ENCODE data around the gene RFX5. TPM values are rescaled to one million over a fixed set of nuclear protein-coding genes. Genes with fewer than 3 reads are reported as not detected.

Gene RFX5
- total RNA-seq, 1 experiment from 2014 or later, result 72.7 TPM

DNA sequence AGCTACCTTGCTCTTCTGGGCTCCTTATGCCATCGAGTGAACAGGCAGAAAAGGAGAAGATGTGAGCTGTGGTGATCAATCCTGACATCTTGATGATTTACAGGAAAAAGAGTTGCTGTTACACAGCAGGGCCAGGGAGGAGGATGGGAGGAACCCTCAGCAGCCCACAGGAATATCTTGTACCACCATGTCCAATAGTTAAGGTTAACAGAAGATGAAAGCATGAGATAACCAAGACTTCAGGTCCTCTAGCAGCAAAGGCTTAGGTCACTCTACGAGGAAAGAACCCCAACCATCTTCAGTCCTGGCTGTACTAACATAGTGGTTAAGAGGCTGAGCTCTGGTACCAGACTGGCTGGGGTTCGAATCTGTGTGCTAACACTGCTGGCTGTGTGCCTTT is 37.5 kb upstream of the RFX5 start:
- TF ChIP-seq, protein P1, sequence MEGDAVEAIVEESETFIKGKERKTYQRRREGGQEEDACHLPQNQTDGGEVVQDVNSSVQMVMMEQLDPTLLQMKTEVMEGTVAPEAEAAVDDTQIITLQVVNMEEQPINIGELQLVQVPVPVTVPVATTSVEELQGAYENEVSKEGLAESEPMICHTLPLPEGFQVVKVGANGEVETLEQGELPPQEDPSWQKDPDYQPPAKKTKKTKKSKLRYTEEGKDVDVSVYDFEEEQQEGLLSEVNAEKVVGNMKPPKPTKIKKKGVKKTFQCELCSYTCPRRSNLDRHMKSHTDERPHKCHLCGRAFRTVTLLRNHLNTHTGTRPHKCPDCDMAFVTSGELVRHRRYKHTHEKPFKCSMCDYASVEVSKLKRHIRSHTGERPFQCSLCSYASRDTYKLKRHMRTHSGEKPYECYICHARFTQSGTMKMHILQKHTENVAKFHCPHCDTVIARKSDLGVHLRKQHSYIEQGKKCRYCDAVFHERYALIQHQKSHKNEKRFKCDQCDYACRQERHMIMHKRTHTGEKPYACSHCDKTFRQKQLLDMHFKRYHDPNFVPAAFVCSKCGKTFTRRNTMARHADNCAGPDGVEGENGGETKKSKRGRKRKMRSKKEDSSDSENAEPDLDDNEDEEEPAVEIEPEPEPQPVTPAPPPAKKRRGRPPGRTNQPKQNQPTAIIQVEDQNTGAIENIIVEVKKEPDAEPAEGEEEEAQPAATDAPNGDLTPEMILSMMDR (conservative IDR thresholded peaks at IDR 0.05), result no peak
- no peak overlapping the region for H2BK5ac ChIP-seq (ENCODE audit: insufficient read length, low read length)
- no peak overlapping the region for H3K56ac ChIP-seq (ENCODE audit: insufficient read length, low read depth, low read length)
- no peak overlapping the region for H4K8ac ChIP-seq (replicated peaks; ENCODE audit: insufficient read length, low read depth, low read length)
- H3K27me3 ChIP-seq (ENCODE audit: insufficient read depth, low read length), result no peaks in the 10 kb centered on the region
- no peaks in the 10 kb centered on the region for H3K9me3 ChIP-seq (ENCODE audit: control insufficient read depth, low read depth, low read length)
- H3K4me1 ChIP-seq (ENCODE audit: insufficient read depth, low read length), result no peaks in the 10 kb centered on the region
- no peak overlapping the region for H3T11ph ChIP-seq (ENCODE audit: low read length)
- H4K5ac ChIP-seq (ENCODE audit: insufficient read length, low read depth, low read length), result no peak overlapping the region
- no peak overlapping the region for H2BK12ac ChIP-seq (ENCODE audit: insufficient read length, low read depth, low read length)
- H3K4me1 Mint-ChIP-seq, result no peaks in the 10 kb centered on the region
- no peaks in the 10 kb centered on the region for H4K20me1 ChIP-seq (ENCODE audit: control insufficient read depth, insufficient read depth, insufficient read length)
- H3K4me2 ChIP-seq (ENCODE audit: insufficient read depth, insufficient read length, low read length), result no peak overlapping the region
- H3K27ac ChIP-seq (ENCODE audit: insufficient read length, low read depth, low read length), result no peak overlapping the region
- DNase-seq, result no peak
- H3K79me1 ChIP-seq (ENCODE audit: insufficient read depth, low read depth, low read length, poor library complexity, severe bottlenecking), result no peaks in the 10 kb centered on the region
- H3K36me3 Mint-ChIP-seq (ENCODE audit: insufficient read depth in 1 of 3, low read depth in 3 of 3), result peaks cover 0 to 2% (median 0%) of the 10 kb centered on the region in 3 experiments; a peak in 1 of 7 replicates
- H3K23me2 ChIP-seq (ENCODE audit: insufficient read length, low read depth, low read length, poor library complexity, severe bottlenecking), result no peaks in the 10 kb centered on the region
- H3K79me2 ChIP-seq (ENCODE audit: insufficient read depth, low read length), result no peaks in the 10 kb centered on the region
- no peak overlapping the region for H3K14ac ChIP-seq (ENCODE audit: insufficient read depth, low read length)
- no peak overlapping the region for H3K27ac Mint-ChIP-seq
- no peak overlapping the region for H3K18ac ChIP-seq (ENCODE audit: insufficient read length, low read depth, low read length)
- no peak overlapping the region for H3K9ac ChIP-seq (ENCODE audit: extremely low read depth, insufficient read length, low read length)
- WGBS (ENCODE audit: extremely low coverage, insufficient read length, low lambda C conversion rate), result no CpG with 5 or more reads among the region's 3 CpGs
- no peak overlapping the region for H3K4ac ChIP-seq (ENCODE audit: low read depth, low read length)
- no peak overlapping the region for H3K4me3 Mint-ChIP-seq
- no peak overlapping the region for H4K91ac ChIP-seq (ENCODE audit: insufficient read length, low read depth, low read length)
- no peak overlapping the region for H2BK120ac ChIP-seq (ENCODE audit: low read depth, low read length, poor library complexity, severe bottlenecking)
- H3K23ac ChIP-seq (ENCODE audit: insufficient read length, low read depth, low read length), result no peak overlapping the region
- H2BK20ac ChIP-seq (ENCODE audit: low read depth, low read length, poor library complexity, severe bottlenecking), result no peak overlapping the region
- peaks cover 6% of the 10 kb centered on the region for H3K27me3 Mint-ChIP-seq (ENCODE audit: low read depth)
- peaks cover 5 to 6% of the 10 kb centered on the region in 2 experiments; a peak in 4 of 5 replicates for H3K9me3 Mint-ChIP-seq
- H2AFZ ChIP-seq (ENCODE audit: low read length), result no peak overlapping the region
- no peak overlapping the region for H2BK15ac ChIP-seq (ENCODE audit: low read depth, low read length)
- H2AK5ac ChIP-seq (ENCODE audit: insufficient read length, low read length), result no peak overlapping the region

Data from H9 (cell line).